HepG2 (cell line): ENCODE measurements around the gene PADI1. TPM values are rescaled to one million over a fixed set of nuclear protein-coding genes. Genes with fewer than 3 reads are reported as not detected.

ENCODE experiments used
- ATAC-seq: fragments of 200-7000 bp; cut with Tn5 transposase; 3 replicates; pipeline ENCODE4 v1.9.1; 2020; ENCODE audit warnings: mild to moderate bottlenecking, moderate library complexity
- BruUV-seq: library from RNA; stranded (reverse); fragments of 400-500 nt; replicated peaks from 2 replicates; lab custom pipeline; 2021; lab: Mats Ljungman, UMichigan
- CTCF ChIA-PET: fragments of 300-600 bp; formaldehyde crosslinking; extraction: SDS; loops from one replicate; lab custom pipeline; 2021; ENCODE audit warnings: low total read pairs, inconsistent platforms, low intra/inter-chr PET ratio; lab: Yijun Ruan, JAX
- POLR2A ChIA-PET: fragments of 350-600 bp; sonication (Branson Sonifier 250); formaldehyde crosslinking; loops from one replicate; lab custom pipeline; 2020; ENCODE audit warnings: antibody characterized with exemption, inconsistent platforms; lab: Yijun Ruan, JAX
- DNase-seq: peaks from one replicate; pipeline ENCODE4 v3.0.0-alpha.2; 2015; ENCODE audit warnings: low spot score
- FAIRE-seq: peaks from 3 replicates; lab custom pipeline; 2011; peaks lifted over from hg19 to GRCh38; lab: Jason Lieb, UNC
- H2AFZ ChIP-seq: one replicate; pipeline ENCODE4 v1.6.1; 2011; ENCODE audit warnings: low read length, inconsistent platforms
- H3K27ac ChIP-seq: fragments of 300-600 bp; 3 replicates; pipeline ENCODE4 v1.8.0; 2011; ENCODE audit warnings: mixed run types, mild to moderate bottlenecking, mixed read lengths, low read length, inconsistent platforms; ENCODE audit not compliant: insufficient read depth; ENCODE audit errors: extremely low read length
- H3K27me3 ChIP-seq, 2 experiments: fragments of 200-600 bp in 1 of 2; 2 replicates in 1 of 2; 3 replicates in 1 of 2; pipeline versions ENCODE4 v1.6.0 to v1.8.0; 2011; ENCODE audit warnings: low read length in 2 of 2, mild to moderate bottlenecking in 2 of 2, moderate library complexity in 2 of 2, inconsistent platforms in 1 of 2; ENCODE audit not compliant: insufficient read depth in 2 of 2, control insufficient read depth in 1 of 2
- H3K36me3 ChIP-seq, 2 experiments: fragments of 200-600 bp in 1 of 2; replicated peaks in 1 of 2; 2 replicates in 1 of 2; 3 replicates in 1 of 2; pipeline versions ENCODE4 v1.5.1 to v1.8.0; 2011; ENCODE audit warnings: low read length in 2 of 2, inconsistent platforms in 1 of 2; ENCODE audit not compliant: insufficient read depth in 2 of 2, control insufficient read depth in 1 of 2
- H3K4me1 ChIP-seq: 2 replicates; pipeline ENCODE4 v1.5.1; 2012; ENCODE audit warnings: low read length, inconsistent platforms; ENCODE audit not compliant: insufficient read depth
- H3K4me2 ChIP-seq: 2 replicates; pipeline ENCODE4 v1.6.0; 2011; ENCODE audit warnings: low read depth, low read length, inconsistent platforms
- H3K4me3 ChIP-seq, 3 experiments: fragments of 200-600 bp in 1 of 3; sonication (generic), shearing (Covaris generic) in 1 of 3; replicated peaks in 1 of 3; 2 replicates each; pipeline ENCODE4 v1.5.1; 2011 to 2016; ENCODE audit warnings: low read length in 3 of 3, inconsistent platforms in 2 of 3, low read depth in 2 of 3, mild to moderate bottlenecking in 2 of 3, control low read depth in 1 of 3, mixed read lengths in 1 of 3; ENCODE audit not compliant: insufficient read depth in 1 of 3
- H3K79me2 ChIP-seq: one replicate; pipeline ENCODE4 v1.6.1; 2011; ENCODE audit warnings: low read length, inconsistent platforms; ENCODE audit not compliant: insufficient read depth
- H3K9ac ChIP-seq: 2 replicates; pipeline ENCODE4 v1.6.0; 2011; ENCODE audit warnings: mild to moderate bottlenecking, low read depth, low read length, inconsistent platforms; ENCODE audit not compliant: insufficient read depth
- H3K9me3 ChIP-seq: 2 replicates; pipeline ENCODE4 v1.5.1; 2012; ENCODE audit warnings: mild to moderate bottlenecking, low read length
- H4K20me1 ChIP-seq: 2 replicates; pipeline ENCODE4 v1.6.0; 2011; ENCODE audit warnings: inconsistent platforms, mild to moderate bottlenecking, low read length, moderate library complexity; ENCODE audit not compliant: insufficient read depth
- HOXA7 ChIP-seq: sonication (generic); formaldehyde crosslinking; IDR thresholded peaks from 2 replicates; pipeline ENCODE4 v1.8.1; 2022; ENCODE audit warnings: mild to moderate bottlenecking, missing genetic modification reagents, moderate library complexity
- MTA3 ChIP-seq: sonication (generic); formaldehyde crosslinking; IDR thresholded peaks from 2 replicates; pipeline ENCODE4 v1.4.0; 2020; ENCODE audit warnings: missing genetic modification reagents
- NFE2 ChIP-seq: sonication (generic); formaldehyde crosslinking; IDR thresholded peaks from 2 replicates; pipeline ENCODE4 v1.4.0; 2020; ENCODE audit warnings: missing genetic modification reagents
- REXO4 ChIP-seq: sonication (generic); formaldehyde crosslinking; IDR thresholded peaks from 2 replicates; pipeline ENCODE4 v1.8.0; 2022; ENCODE audit warnings: missing genetic modification reagents, mild to moderate bottlenecking, borderline replicate concordance
- SIX1 ChIP-seq: sonication (generic); formaldehyde crosslinking; IDR thresholded peaks from 2 replicates; pipeline ENCODE4 v1.4.0; 2020; ENCODE audit warnings: missing genetic modification reagents, borderline replicate concordance
- SNRNP70 ChIP-seq: fragments of 200-400 bp; formaldehyde crosslinking; IDR thresholded peaks from 2 replicates; pipeline ENCODE4 v1.6.1; 2017; ENCODE audit warnings: mild to moderate bottlenecking, low read depth, low read length, moderate library complexity
- TAF15 ChIP-seq: fragments of 200-400 bp; formaldehyde crosslinking; IDR thresholded peaks from one replicate; pipeline ENCODE4 v1.6.1; 2018; ENCODE audit warnings: mild to moderate bottlenecking, low read depth, low read length; ENCODE audit not compliant: poor library complexity, severe bottlenecking
- THYN1 ChIP-seq: sonication (generic); formaldehyde crosslinking; IDR thresholded peaks from 2 replicates; pipeline ENCODE4 v1.8.1; 2023; ENCODE audit warnings: low read depth, mild to moderate bottlenecking, moderate library complexity, missing genetic modification reagents, borderline replicate concordance
- ZFAT ChIP-seq: sonication (generic); formaldehyde crosslinking; conservative IDR thresholded peaks from 2 replicates; pipeline ENCODE4 v1.8.1; 2023; ENCODE audit warnings: missing genetic modification reagents, inconsistent platforms
- ZNF121 ChIP-seq: sonication (generic); formaldehyde crosslinking; IDR thresholded peaks from 2 replicates; pipeline ENCODE4 v1.5.0; 2020; ENCODE audit warnings: mild to moderate bottlenecking, missing genetic modification reagents
- ZNF549 ChIP-seq: sonication (generic); formaldehyde crosslinking; IDR thresholded peaks from 2 replicates; pipeline ENCODE4 v1.5.0; 2020; ENCODE audit warnings: missing genetic modification reagents
- ZNF556 ChIP-seq: sonication (generic); formaldehyde crosslinking; IDR thresholded peaks from 2 replicates; pipeline ENCODE4 v1.4.0; 2020; ENCODE audit warnings: mild to moderate bottlenecking, missing genetic modification reagents, borderline replicate concordance
- ZNF792 ChIP-seq: IDR thresholded peaks from 2 replicates; pipeline ENCODE4 v1.6.1; 2016
- ZSCAN30 ChIP-seq: sonication (generic); formaldehyde crosslinking; IDR thresholded peaks from 2 replicates; pipeline ENCODE4 v1.5.0; 2020; ENCODE audit warnings: mild to moderate bottlenecking, missing genetic modification reagents
- WGBS: methylation state at CpG from one replicate; pipeline ENCODE4 v1.1.6; 2017; ENCODE audit warnings: low lambda C conversion rate; 5-methylcytosine and 5-hydroxymethylcytosine counted together
- in situ Hi-C: cut with HindIII; loops from 2 replicates; pipeline ENCODE4 v1.10.0; 2017; ENCODE audit warnings: low pct_unique_long_range_greater_than_20kb; ENCODE audit not compliant: extremely low pct_ligation_motif_present
- intact Hi-C: fragments of 100-400 bp; cut with micrococcal nuclease; formaldehyde crosslinking; loops from one replicate; pipeline ENCODE4 v1.10.0; 2022; ENCODE audit not compliant: unreplicated experiment
- polyA plus RNA-seq, 8 experiments: library from polyadenylated mRNA; depleted of rRNA in 3 of 8; stranded (reverse) in 7 of 8; unstranded in 1 of 8; fragments of >200 nt; fragmentation: Illumina TruSeq in 4 of 8; extraction: Trizol in 4 of 8; gene quantifications; 2 replicates each; pipeline versions ENCODE4 v1.2.1 to v1.2.3, GENCODE V29; 2011 to 2016; ENCODE audit warnings: low read depth in 4 of 8, missing spikeins in 1 of 8, mixed read lengths in 1 of 8; ENCODE audit not compliant: insufficient read depth in 1 of 8
- total RNA-seq, 5 experiments: library from RNA; depleted of rRNA; stranded (reverse); fragments of >200 nt; fragmentation: Illumina TruSeq; extraction: Trizol; gene quantifications; 2 replicates each; pipeline ENCODE4 v1.2.3, GENCODE V29; 2016; ENCODE audit warnings: low read depth in 1 of 5
- TF ChIP-seq, protein P1 (sequence below): sonication (generic); formaldehyde crosslinking; IDR thresholded peaks from 2 replicates; pipeline ENCODE4 v1.5.0; 2020; ENCODE audit warnings: missing genetic modification reagents
- TF ChIP-seq, protein P2 (sequence below): sonication (generic); formaldehyde crosslinking; IDR thresholded peaks from 2 replicates; pipeline ENCODE4 v1.4.0; 2020; ENCODE audit warnings: missing genetic modification reagents

Gene PADI1
- total and polyA plus RNA-seq, 2 of the 13 experiments (the other 11 are each of a cell fraction or from before 2014, with no cell fraction given) = not detected

DNA sequence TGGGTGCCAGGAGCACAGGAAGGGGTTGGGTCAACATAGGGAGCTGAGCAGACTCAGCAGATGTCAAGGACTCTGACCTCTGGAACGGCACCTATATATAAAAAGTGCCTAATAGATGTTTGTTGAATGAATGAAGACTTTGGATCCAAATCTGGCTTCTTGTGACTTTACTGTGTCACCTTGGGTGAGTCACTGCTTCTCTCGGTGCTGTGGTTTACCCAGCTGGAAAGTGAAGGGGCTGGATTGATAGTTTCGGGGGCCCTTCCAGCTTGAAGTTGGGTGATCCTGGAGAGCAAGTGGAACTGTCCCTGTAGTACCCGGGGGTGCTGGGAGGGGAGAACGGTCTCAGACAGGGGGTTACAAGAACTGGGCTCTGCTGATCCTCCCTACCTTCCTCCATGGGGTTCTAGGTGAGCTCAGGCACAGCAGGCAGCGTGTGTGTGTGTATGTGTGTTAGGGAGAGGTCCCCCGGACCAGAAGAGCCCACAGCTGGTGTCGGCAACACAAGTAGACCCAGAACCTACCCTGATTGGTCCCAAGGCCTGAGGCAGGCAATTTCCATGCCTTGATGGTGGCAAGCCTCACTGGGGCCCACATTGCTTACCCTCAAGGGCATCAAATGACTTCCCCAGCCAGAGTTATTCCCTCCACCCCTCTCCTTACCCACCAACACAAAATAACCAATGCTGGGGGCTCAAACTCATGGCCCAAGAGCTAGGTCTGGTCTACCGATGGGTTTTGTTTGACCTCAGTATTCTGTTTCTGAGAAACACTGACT, 5.5 kb upstream of the PADI1 start (continued):
- TF ChIP-seq ZNF556 = no peak
- no peak for TF ChIP-seq TAF15
- TF ChIP-seq SIX1 = no peak
- TF ChIP-seq ZNF121 = no peak

DNA sequence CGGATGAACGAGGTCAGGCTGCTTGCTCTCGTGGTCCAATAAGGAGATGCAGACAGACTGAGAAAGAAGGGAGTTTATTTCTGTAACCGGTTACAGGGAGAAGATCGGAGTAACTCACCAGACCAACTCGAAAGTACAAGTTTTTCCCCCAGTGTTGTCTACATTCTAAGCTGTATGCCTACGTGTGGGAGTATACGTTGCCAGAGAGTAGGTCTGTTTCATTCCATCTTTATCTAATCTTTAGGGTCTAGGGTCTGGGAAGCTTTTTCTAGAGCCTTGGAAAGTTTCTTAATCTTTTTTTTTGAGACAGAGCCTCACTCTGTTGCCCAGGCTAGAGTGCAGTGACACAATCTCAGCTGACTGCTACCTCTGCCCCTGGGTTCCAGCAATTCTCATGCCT, 4.7 kb upstream of the PADI1 start:
- no peaks in the 10 kb centered on the region for H3K36me3 ChIP-seq
- ChIA-PET POLR2A (no interaction called here), CTCF (no interaction called here)
- H3K9ac ChIP-seq = no peak overlapping the region
- no TSS peak for BruUV-seq
- no peak overlapping the region for H3K4me3 ChIP-seq
- ATAC-seq = no peak
- intact Hi-C loops (no loop called here), in situ Hi-C loops (no loop called here)
- no peak for TF ChIP-seq NFE2 (CRISPR knock-in tag)
- no peak for TF ChIP-seq ZFAT (CRISPR knock-in tag)
- TF ChIP-seq ZNF549 (CRISPR knock-in tag) = no peak
- TF ChIP-seq THYN1 = no peak
- no peak for TF ChIP-seq REXO4
- TF ChIP-seq, protein P1, sequence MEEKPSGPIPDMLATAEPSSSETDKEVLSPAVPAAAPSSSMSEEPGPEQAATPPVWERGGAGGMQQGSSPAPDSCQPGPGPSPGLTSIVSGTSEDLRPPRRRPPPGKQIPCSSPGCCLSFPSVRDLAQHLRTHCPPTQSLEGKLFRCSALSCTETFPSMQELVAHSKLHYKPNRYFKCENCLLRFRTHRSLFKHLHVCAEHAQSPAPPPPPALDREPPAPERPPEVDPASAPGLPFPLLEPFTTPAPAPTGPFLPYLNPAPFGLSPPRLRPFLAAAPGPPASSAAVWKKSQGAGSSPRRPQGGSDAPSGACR (CRISPR knock-in tag) = no peak
- no peak for TF ChIP-seq SNRNP70
- no peak for TF ChIP-seq ZNF792 (CRISPR knock-in tag)
- TF ChIP-seq HOXA7 = no peak
- TF ChIP-seq, protein P2, sequence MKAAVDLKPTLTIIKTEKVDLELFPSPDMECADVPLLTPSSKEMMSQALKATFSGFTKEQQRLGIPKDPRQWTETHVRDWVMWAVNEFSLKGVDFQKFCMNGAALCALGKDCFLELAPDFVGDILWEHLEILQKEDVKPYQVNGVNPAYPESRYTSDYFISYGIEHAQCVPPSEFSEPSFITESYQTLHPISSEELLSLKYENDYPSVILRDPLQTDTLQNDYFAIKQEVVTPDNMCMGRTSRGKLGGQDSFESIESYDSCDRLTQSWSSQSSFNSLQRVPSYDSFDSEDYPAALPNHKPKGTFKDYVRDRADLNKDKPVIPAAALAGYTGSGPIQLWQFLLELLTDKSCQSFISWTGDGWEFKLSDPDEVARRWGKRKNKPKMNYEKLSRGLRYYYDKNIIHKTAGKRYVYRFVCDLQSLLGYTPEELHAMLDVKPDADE (CRISPR knock-in tag) = no peak
- no peak for TF ChIP-seq ZSCAN30 (CRISPR knock-in tag)
- TF ChIP-seq MTA3 (CRISPR knock-in tag) = no peak
- no peak overlapping the region for H3K27ac ChIP-seq
- no peaks in the 10 kb centered on the region for H4K20me1 ChIP-seq
- no peak overlapping the region for H2AFZ ChIP-seq
- 57% methylated on average over 8 of the region's 8 CpGs for WGBS
- H3K4me1 ChIP-seq = 0 out of 2 replicates have a peak, but pooled peaks cover 10% of the 10 kb centered on the region
- no peaks in the 10 kb centered on the region for H3K9me3 ChIP-seq
- H3K79me2 ChIP-seq = no peaks in the 10 kb centered on the region
- DNase-seq = no peak
- no peak for FAIRE-seq
- no peak overlapping the region for H3K4me2 ChIP-seq
- peaks cover 0 to 5% of the 10 kb centered on the region in 2 experiments; a peak in 2 of 5 replicates for H3K27me3 ChIP-seq
